Adrenal gland (tissue), 12 donors: ENCODE measurements around the gene PDGFC. TPM values are rescaled to one million over a fixed set of nuclear protein-coding genes. Genes with fewer than 3 reads are reported as not detected.

Experiments
- DNase-seq, 7 donors: peaks; one replicate each; pipeline ENCODE4 v3.0.0-alpha.2; 2019 to 2020
- H3K27ac ChIP-seq, 5 donors: fragments of 200-600 bp; sonication (generic) in 4 of 5; 1 replicate in 3 of 5; 2 replicates in 2 of 5; pipeline versions ENCODE4 v1.5.1 to v1.8.0; 2016 to 2020; ENCODE audit warnings: mild to moderate bottlenecking in 1 of 5
- H3K27me3 ChIP-seq: fragments of 200-600 bp; 2 replicates; pipeline ENCODE4 v1.8.0; 2021
- H3K36me3 ChIP-seq, 2 donors: fragments of 200-600 bp; replicated peaks in 1 of 2; 1 replicate in 1 of 2; 2 replicates in 1 of 2; pipeline versions ENCODE4 v1.5.1 to v1.8.0; 2018 to 2022
- H3K4me1 ChIP-seq, 2 donors: fragments of 200-600 bp; replicated peaks in 1 of 2; 1 replicate in 1 of 2; 2 replicates in 1 of 2; pipeline versions ENCODE4 v1.5.1 to v1.8.0; 2018 to 2021
- H3K4me3 ChIP-seq, 4 donors: fragments of 200-600 bp; sonication (generic) in 3 of 4; one replicate each; pipeline ENCODE4 v1.5.1; 2016 to 2018
- H3K9me3 ChIP-seq, 3 donors: fragments of 200-600 bp; sonication (generic) in 1 of 3; replicated peaks in 1 of 3; 1 replicate in 2 of 3; 2 replicates in 1 of 3; pipeline versions ENCODE4 v1.5.1 to v1.8.0; 2016 to 2021
- POLR2A ChIP-seq, 2 donors: fragments of 450-650 bp; IDR thresholded peaks; one replicate each; pipeline ENCODE4 v1.6.1; 2017; ENCODE audit warnings: antibody characterized with exemption in 2 of 2, mild to moderate bottlenecking in 2 of 2, moderate library complexity in 1 of 2
- WGBS, 4 donors: extraction: QIAGEN DNeasy Blood & Tissue Kit in 2 of 4; methylation state at CpG; one replicate each; pipeline versions ENCODE4 v1.1.5 to v1.1.7; 2013 to 2017; 5-methylcytosine and 5-hydroxymethylcytosine counted together
- intact Hi-C, 2 donors: fragments of 100-400 bp; cut with DNase I; formaldehyde crosslinking; loops; one replicate each; pipeline versions ENCODE4 v1.14.1 to v1.15.0; 2022 to 2023
- polyA plus RNA-seq, 3 donors: library from polyadenylated mRNA; stranded (reverse); fragments of 200-250 nt in 2 of 3; fragments of 350-450 nt in 1 of 3; fragmentation: Illumina TruSeq in 1 of 3; extraction: RNeasy Lipid Tissue Mini Kit (QIAGEN cat#74804) in 1 of 3; gene quantifications; one replicate each; pipeline ENCODE4 v1.2.3, GENCODE V29; 2013 to 2014
- total RNA-seq, 9 donors: library from RNA; depleted of rRNA in 4 of 9; stranded (reverse); fragments of >200 nt in 4 of 9; fragments of 120-200 nt in 1 of 9; fragmentation: NEBNext Ultra II Directional in 1 of 9; extraction: Animal tissue kit (Norgen Biotek cat#: 25700) in 1 of 9; gene quantifications; one replicate each; pipeline versions ENCODE4 v1.1.0 to v1.2.4, GENCODE V29; 2013 to 2023
- TF ChIP-seq, protein P1 (sequence below), 6 experiments: fragments of 450-650 bp in 4 of 6; fragments of 200-600 bp in 2 of 6; sonication (generic) in 1 of 6; IDR thresholded peaks; 1 replicate in 5 of 6; 2 replicates in 1 of 6; pipeline versions ENCODE4 v1.5.1 to v1.8.0; 2016 to 2021; ENCODE audit warnings: antibody characterized with exemption in 6 of 6, mild to moderate bottlenecking in 2 of 6, moderate library complexity in 1 of 6
- donor health status: healthy with polysubstance abuse.
- donor health status: Bipolar disorder and iron deficiency.
- donor health status: DM: yes; HTN: yes; CAD: no.
- donor health status: DM: no; HTN: no; CAD: no.
- donor health status: DM: no; HTN: no; CAD: no.
- donor health status: DM: yes; HTN: yes; CAD: no.

The PDGFC gene
- total and polyA plus RNA-seq, 12 donors = 6.0 to 77.2 (median 45.4) TPM

DNA sequence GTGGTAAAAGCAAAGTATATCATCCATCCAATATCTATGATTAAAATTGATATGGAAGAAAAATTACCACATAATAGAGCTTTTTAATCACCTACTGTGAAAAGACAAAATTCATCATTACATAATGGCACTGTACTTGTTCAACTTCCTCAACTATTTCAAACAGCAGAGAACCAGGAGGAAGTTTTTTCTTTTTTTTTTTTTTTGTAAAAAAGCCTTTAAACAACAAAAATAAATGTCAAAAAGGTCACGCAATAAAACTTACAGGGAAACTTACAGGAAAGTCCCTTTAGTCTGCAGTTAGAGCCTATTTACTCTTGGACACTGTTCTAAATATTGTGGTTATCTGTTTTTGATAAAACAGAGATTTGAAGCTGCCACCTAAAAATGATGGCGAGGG lies 4.8 kb downstream of the PDGFC start:
- peaks cover 7 to 34% of the 10 kb centered on the region in 2 donors for H3K4me1 ChIP-seq
- H3K4me3 ChIP-seq = no peak overlapping the region
- no peaks in the 10 kb centered on the region for H3K9me3 ChIP-seq
- no peak for DNase-seq
- WGBS, 4 donors = 53 to 73% (median 64%) methylated on average over 2 of the region's 2 CpGs
- intact Hi-C loops = loop anchor here in 1 of 2 donors (10.0 kb wide), 1 partner anchor 122 kb away; no protein-coding TSS in a partner anchor
- H3K27ac ChIP-seq = no peak overlapping the region
- no peaks in the 10 kb centered on the region for H3K36me3 ChIP-seq
- H3K27me3 ChIP-seq = no peaks in the 10 kb centered on the region
- no peak for TF ChIP-seq POLR2A (IDR thresholded peaks at IDR 0.05)
- TF ChIP-seq, protein P1, sequence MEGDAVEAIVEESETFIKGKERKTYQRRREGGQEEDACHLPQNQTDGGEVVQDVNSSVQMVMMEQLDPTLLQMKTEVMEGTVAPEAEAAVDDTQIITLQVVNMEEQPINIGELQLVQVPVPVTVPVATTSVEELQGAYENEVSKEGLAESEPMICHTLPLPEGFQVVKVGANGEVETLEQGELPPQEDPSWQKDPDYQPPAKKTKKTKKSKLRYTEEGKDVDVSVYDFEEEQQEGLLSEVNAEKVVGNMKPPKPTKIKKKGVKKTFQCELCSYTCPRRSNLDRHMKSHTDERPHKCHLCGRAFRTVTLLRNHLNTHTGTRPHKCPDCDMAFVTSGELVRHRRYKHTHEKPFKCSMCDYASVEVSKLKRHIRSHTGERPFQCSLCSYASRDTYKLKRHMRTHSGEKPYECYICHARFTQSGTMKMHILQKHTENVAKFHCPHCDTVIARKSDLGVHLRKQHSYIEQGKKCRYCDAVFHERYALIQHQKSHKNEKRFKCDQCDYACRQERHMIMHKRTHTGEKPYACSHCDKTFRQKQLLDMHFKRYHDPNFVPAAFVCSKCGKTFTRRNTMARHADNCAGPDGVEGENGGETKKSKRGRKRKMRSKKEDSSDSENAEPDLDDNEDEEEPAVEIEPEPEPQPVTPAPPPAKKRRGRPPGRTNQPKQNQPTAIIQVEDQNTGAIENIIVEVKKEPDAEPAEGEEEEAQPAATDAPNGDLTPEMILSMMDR (IDR thresholded peaks at IDR 0.05) = no peak

DNA sequence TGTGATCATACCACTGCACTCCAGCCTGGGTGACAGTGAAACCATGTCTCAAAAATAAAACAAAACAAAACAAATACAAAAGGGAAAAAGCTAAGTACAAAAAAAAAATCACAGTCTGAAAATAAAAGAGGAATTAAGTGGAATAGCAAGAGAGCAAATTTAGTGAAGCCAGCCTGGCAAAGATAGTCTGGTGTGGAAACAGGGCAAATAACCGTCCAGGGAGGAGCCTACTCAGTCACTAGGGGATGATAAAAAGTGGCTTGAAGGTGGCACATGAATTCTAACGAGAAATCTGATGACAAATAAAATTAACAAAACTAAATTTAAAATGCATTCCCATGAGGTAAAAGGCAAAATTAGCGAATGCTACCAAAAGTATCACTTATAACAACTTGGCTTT lies 8.2 kb downstream of the PDGFC start:
- no peak overlapping the region for H3K27ac ChIP-seq
- H3K9me3 ChIP-seq = no peaks in the 10 kb centered on the region
- intact Hi-C loops = loop anchor here in 1 of 2 donors (10.0 kb wide), 1 partner anchor 119 kb away; no protein-coding TSS in a partner anchor
- WGBS, 4 donors = 77 to 84% (median 81%) methylated on average over 3 of the region's 3 CpGs
- TF ChIP-seq POLR2A (IDR thresholded peaks at IDR 0.05) = no peak
- TF ChIP-seq, protein P1 (IDR thresholded peaks at IDR 0.05) = no peak
- H3K36me3 ChIP-seq = no peaks in the 10 kb centered on the region
- H3K27me3 ChIP-seq = no peaks in the 10 kb centered on the region
- H3K4me1 ChIP-seq = peaks cover 15 to 50% of the 10 kb centered on the region in 2 donors
- DNase-seq = no peak
- H3K4me3 ChIP-seq = no peak overlapping the region

DNA sequence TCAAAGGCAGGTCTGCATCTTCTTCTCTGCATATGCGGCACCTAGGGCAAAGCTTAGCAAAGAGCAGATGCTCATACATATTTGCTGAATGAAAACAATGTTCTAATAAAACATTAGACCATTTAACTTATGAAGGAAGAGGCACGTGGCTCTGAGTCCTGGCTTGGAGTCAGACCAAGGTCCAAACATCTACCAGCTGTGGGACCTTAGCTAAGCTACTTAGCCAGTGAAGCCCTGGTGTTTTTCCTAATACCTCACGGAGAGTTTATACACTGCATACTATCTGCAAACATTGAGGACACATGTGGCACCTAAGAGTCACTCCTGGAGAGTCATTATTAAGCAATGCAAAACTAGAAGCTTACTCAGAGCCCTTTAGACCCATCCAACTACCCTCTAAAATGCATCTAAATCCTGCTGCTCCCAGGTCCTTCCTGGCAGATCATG lies 9.0 kb downstream of the PDGFC start:
- Histone ChIP-seq H3K4me1 (peaks cover 9 to 59% of the 10 kb centered on the region in 2 donors), H3K9me3 (no peaks in the 10 kb centered on the region), H3K27ac (no peak overlapping the region), H3K4me3 (no peak overlapping the region), H3K27me3 (no peaks in the 10 kb centered on the region), H3K36me3 (no peaks in the 10 kb centered on the region)
- WGBS, 4 donors = 59 to 68% (median 64%) methylated on average over 2 to 3 of the region's 3 CpGs
- no peak for TF ChIP-seq POLR2A (IDR thresholded peaks at IDR 0.05)
- TF ChIP-seq, protein P1 (IDR thresholded peaks at IDR 0.05) = no peak
- DNase-seq = no peak
- intact Hi-C loops = loop anchor here in 1 of 2 donors (10.0 kb wide), 1 partner anchor 118 kb away; no protein-coding TSS in a partner anchor

DNA sequence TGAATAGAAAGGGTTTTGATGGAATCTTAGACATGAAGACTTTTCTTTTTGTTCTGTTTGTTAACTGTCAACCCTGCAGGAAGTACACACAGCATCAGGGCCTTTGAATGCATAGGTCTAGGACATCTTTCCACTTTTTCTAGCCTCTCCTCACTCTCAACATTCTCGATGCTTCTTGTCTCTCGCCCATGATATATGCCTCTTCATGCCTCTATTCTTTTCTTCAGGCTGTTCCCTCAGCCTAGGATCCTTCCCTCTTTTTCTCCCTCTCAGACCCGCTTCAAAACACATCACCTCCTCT lies 9.6 kb downstream of the PDGFC start:
- H3K36me3 ChIP-seq = no peaks in the 10 kb centered on the region
- no peak overlapping the region for H3K4me3 ChIP-seq
- intact Hi-C loops = loop anchor here in 1 of 2 donors (10.0 kb wide), 1 partner anchor 117 kb away; no protein-coding TSS in a partner anchor
- H3K27me3 ChIP-seq = no peaks in the 10 kb centered on the region
- WGBS, 4 donors = 80 to 89% (median 88%) methylated on average over 3 of the region's 3 CpGs
- peaks cover 8 to 59% of the 10 kb centered on the region in 2 donors for H3K4me1 ChIP-seq
- H3K9me3 ChIP-seq = no peaks in the 10 kb centered on the region
- no peak for TF ChIP-seq POLR2A (IDR thresholded peaks at IDR 0.05)
- TF ChIP-seq, protein P1 (IDR thresholded peaks at IDR 0.05) = no peak
- H3K27ac ChIP-seq = no peak overlapping the region
- no peak for DNase-seq
